ENCODE results near the gene EPG5.

DNA sequence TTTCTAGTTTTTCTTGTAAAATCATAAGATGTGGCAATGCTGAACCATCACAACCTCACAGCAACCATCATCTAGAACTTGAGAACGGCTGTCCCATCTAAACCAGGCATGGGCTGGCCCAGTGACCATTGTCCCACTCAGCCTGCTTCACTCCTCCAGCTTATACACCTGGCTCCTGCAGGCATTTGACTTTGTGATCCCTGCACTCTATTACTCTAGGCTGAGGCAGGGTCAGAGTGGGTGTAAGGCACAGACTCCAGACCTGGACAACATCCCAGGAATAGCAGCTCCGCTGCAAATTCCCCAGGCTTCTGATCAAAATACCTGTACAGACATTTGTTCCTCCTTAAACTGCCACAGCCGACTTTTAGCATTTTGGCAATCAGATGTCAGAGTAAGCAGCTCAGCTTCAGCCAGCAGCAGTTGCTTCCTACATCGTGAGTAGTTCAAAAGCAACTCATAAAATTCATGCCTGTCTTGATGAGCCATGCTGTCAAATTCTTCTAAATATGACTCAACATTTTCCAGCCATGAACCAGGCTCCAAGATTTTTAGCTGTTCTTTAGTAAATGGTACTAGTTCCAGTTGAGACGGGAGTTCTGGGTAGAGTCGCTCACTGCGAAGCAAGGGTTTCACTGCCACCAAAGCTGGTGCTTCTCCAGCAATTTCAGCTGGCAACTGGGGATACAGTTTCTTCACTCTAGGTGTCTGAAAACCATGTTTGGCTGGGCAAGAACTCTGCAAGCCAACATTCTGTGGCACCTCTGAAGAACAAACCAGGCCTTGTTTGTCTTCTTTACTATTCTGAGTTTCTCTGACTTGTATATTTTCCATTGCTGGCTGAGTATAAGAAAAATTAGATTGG lies 12.8 kb downstream of the EPG5 start:
- TF ChIP-seq, protein P1, sequence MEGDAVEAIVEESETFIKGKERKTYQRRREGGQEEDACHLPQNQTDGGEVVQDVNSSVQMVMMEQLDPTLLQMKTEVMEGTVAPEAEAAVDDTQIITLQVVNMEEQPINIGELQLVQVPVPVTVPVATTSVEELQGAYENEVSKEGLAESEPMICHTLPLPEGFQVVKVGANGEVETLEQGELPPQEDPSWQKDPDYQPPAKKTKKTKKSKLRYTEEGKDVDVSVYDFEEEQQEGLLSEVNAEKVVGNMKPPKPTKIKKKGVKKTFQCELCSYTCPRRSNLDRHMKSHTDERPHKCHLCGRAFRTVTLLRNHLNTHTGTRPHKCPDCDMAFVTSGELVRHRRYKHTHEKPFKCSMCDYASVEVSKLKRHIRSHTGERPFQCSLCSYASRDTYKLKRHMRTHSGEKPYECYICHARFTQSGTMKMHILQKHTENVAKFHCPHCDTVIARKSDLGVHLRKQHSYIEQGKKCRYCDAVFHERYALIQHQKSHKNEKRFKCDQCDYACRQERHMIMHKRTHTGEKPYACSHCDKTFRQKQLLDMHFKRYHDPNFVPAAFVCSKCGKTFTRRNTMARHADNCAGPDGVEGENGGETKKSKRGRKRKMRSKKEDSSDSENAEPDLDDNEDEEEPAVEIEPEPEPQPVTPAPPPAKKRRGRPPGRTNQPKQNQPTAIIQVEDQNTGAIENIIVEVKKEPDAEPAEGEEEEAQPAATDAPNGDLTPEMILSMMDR (IDR thresholded peaks at IDR 0.05), result no peak
- no peak for TF ChIP-seq POLR2A (IDR thresholded peaks at IDR 0.05)
